HEK293T (cell line): Measurements from ENCODE around the gene TECR.

Experiments
- BHLHE40 ChIP-seq: fragments of 450-650 bp; IDR thresholded peaks from 2 replicates; pipeline ENCODE4 v1.6.1; 2016; ENCODE audit warnings: mild to moderate bottlenecking, moderate library complexity, borderline replicate concordance
- FOXM1 ChIP-seq: fragments of 450-650 bp; IDR thresholded peaks from 2 replicates; pipeline ENCODE4 v1.6.1; 2017; ENCODE audit warnings: mild to moderate bottlenecking, borderline replicate concordance
- TARDBP ChIP-seq: fragments of 450-650 bp; IDR thresholded peaks from 2 replicates; pipeline ENCODE4 v1.6.1; 2016
- TF ChIP-seq, protein P1 (sequence below): fragments of 450-650 bp; IDR thresholded peaks from 2 replicates; pipeline ENCODE4 v1.6.1; 2016

- TF ChIP-seq TARDBP = no peak
- TF ChIP-seq BHLHE40 = no peak
- TF ChIP-seq FOXM1 = no peak
- TF ChIP-seq, protein P1, sequence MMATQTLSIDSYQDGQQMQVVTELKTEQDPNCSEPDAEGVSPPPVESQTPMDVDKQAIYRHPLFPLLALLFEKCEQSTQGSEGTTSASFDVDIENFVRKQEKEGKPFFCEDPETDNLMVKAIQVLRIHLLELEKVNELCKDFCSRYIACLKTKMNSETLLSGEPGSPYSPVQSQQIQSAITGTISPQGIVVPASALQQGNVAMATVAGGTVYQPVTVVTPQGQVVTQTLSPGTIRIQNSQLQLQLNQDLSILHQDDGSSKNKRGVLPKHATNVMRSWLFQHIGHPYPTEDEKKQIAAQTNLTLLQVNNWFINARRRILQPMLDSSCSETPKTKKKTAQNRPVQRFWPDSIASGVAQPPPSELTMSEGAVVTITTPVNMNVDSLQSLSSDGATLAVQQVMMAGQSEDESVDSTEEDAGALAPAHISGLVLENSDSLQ = no peak
Measured at GRCh38 chr19:14612657-14613056, 83.3 kb downstream of the TECR start.
